Right lobe of liver (tissue), 4 donors: Measurements from ENCODE around the gene RPIA.

Source experiments
- CTCF ChIP-seq, 4 donors: fragments of 200-600 bp in 3 of 4; fragments of 450-650 bp in 1 of 4; IDR thresholded peaks; one replicate each; pipeline versions ENCODE4 v1.5.1 to v1.8.0; 2016 to 2022; ENCODE audit warnings: antibody characterized with exemption in 4 of 4, mild to moderate bottlenecking in 2 of 4
- POLR2A ChIP-seq: fragments of 450-650 bp; IDR thresholded peaks from one replicate; pipeline ENCODE4 v1.6.1; 2017; ENCODE audit warnings: antibody characterized with exemption, mild to moderate bottlenecking
- donor health status: DM: no; HTN: no; CAD: no.
- donor health status: DM: no; HTN: no; CAD: no.
- donor health status: DM: no; HTN: yes; CAD: no.

DNA sequence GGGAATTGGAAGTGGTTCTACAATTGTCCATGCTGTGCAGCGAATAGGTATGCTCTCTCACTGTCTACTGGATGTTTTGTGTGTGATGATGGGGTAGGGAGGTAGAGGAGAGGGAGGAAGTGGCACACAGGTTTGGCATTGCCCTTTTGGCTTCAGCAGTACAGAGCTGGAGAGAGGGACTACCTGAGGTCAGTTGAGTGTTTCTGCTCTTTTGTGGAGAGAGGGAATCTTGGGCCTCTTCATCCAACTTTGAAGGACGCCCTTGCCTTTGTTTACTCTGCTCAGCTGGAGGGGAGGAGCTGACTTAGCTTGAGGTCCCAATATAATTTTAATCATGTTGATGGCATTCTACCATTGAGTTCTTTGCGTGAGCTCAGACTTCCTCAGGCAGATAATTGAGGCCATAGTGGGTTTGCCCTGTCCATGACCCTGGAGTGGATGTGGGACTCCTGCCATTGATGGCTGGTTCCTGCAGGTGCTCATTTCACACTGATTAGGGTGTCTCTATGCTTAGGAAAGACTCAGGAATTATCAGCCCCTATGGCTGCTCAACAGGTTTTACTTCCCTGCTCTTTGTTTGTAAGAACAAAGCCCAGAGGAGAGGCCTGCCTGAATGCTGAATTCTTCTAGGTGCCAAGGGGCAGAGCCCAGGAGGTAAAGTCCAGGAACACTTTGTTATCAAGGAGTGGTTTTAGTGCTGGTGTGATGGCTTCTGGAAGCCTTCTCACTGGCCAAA, 7.2 kb downstream of the RPIA start:
- no peak for TF ChIP-seq CTCF (IDR thresholded peaks at IDR 0.05)
- TF ChIP-seq POLR2A: no peak
